A549 (cell line): ENCODE measurements around the gene SIRPA. TPM values are rescaled to one million over a fixed set of nuclear protein-coding genes. Genes with fewer than 3 reads are reported as not detected.

Source experiments
- ATAC-seq, 2 experiments: fragments of 200-7000 bp in 1 of 2; fragments of >200 bp in 1 of 2; cut with Nextera tagmentation in 1 of 2; cut with Tn5 transposase in 1 of 2; 3 replicates each; pipeline versions ENCODE4 v1.8.0 to v1.9.1; 2018 to 2020; ENCODE audit warnings: mild to moderate bottlenecking in 1 of 2, moderate library complexity in 1 of 2
- CTCF ChIA-PET: fragments of 300-600 bp; sonication (Branson Sonifier 250); formaldehyde crosslinking; extraction: SDS; loops from one replicate; lab custom pipeline; 2021; ENCODE audit warnings: antibody characterized with exemption, inconsistent platforms; lab: Yijun Ruan, JAX
- POLR2A ChIA-PET: fragments of 350-600 bp; formaldehyde crosslinking; extraction: SDS; loops from one replicate; lab custom pipeline; 2021; ENCODE audit warnings: antibody characterized with exemption, inconsistent platforms; lab: Yijun Ruan, JAX
- DNase-seq, 2 experiments: peaks; one replicate each; pipeline versions ENCODE4 v3.0.0 to v3.0.0-alpha.2; 2011 to 2016; ENCODE audit warnings: low read depth in 1 of 2, low spot score in 1 of 2
- FAIRE-seq: peaks from 2 replicates; lab custom pipeline; 2011; peaks lifted over from hg19 to GRCh38; lab: Jason Lieb, UNC
- H3K27ac ChIP-seq, 2 experiments: fragments of >200 bp; sonication (Bioruptor Twin); formaldehyde crosslinking; 3 replicates each; pipeline ENCODE4 v1.5.1; 2016 to 2017
- H3K4me1 ChIP-seq: fragments of >200 bp; sonication (Bioruptor Twin); formaldehyde crosslinking; 3 replicates; pipeline ENCODE4 v1.6.1; 2016
- H3K4me2 ChIP-seq: fragments of >200 bp; sonication (Bioruptor Twin); formaldehyde crosslinking; 3 replicates; pipeline ENCODE4 v1.6.1; 2016
- H3K4me3 ChIP-seq: fragments of >200 bp; sonication (Bioruptor Twin); formaldehyde crosslinking; 3 replicates; pipeline ENCODE4 v1.5.1; 2016
- H3K9me3 ChIP-seq: fragments of >200 bp; sonication (Bioruptor Twin); formaldehyde crosslinking; 3 replicates; pipeline ENCODE4 v1.6.1; 2016
- BHLHE40 ChIP-seq: IDR thresholded peaks from 2 replicates; pipeline ENCODE4 v1.6.1; 2012; ENCODE audit warnings: low read depth, low read length, inconsistent platforms
- CEBPB ChIP-seq, 2 experiments: fragments of >200 bp in 1 of 2; sonication (Bioruptor Twin) in 1 of 2; formaldehyde crosslinking in 1 of 2; IDR thresholded peaks; 2 replicates each; pipeline ENCODE4 v1.6.1; 2012 to 2016
- CHD2 ChIP-seq: fragments of 150-350 bp; IDR thresholded peaks from 2 replicates; pipeline ENCODE4 v1.6.1; 2014; ENCODE audit warnings: low read length; ENCODE audit not compliant: partially characterized antibody
- ESRRA ChIP-seq: fragments of 150-350 bp; IDR thresholded peaks from 2 replicates; pipeline ENCODE4 v1.6.1; 2014; ENCODE audit warnings: mild to moderate bottlenecking, low read length, borderline replicate concordance
- FOXS1 ChIP-seq: fragments of 250-450 bp; sonication (Bioruptor Pico); IDR thresholded peaks from 2 replicates; pipeline ENCODE4 v1.5.0; 2020; ENCODE audit warnings: mild to moderate bottlenecking, moderate library complexity
- HOXB13 ChIP-seq: fragments of 250-450 bp; sonication (Bioruptor Pico); IDR thresholded peaks from 2 replicates; pipeline ENCODE4 v1.5.0; 2020; ENCODE audit warnings: low read depth, mild to moderate bottlenecking, moderate library complexity
- JUNB ChIP-seq: fragments of >200 bp; sonication (Bioruptor Twin); formaldehyde crosslinking; IDR thresholded peaks from 2 replicates; pipeline ENCODE4 v1.6.1; 2016
- KDM1A ChIP-seq: fragments of 200-600 bp; sonication (generic); IDR thresholded peaks from 2 replicates; pipeline ENCODE4 v1.6.1; 2016; ENCODE audit warnings: low read depth, mild to moderate bottlenecking
- POLR2A ChIP-seq: IDR thresholded peaks from 2 replicates; pipeline ENCODE4 v1.6.1; 2012; ENCODE audit warnings: mild to moderate bottlenecking, low read length
- RARB ChIP-seq: fragments of 250-450 bp; sonication (Bioruptor Pico); IDR thresholded peaks from 2 replicates; pipeline ENCODE4 v1.8.0; 2021; ENCODE audit warnings: mild to moderate bottlenecking, moderate library complexity
- RCOR1 ChIP-seq: fragments of 150-350 bp; IDR thresholded peaks from 2 replicates; pipeline ENCODE4 v1.6.1; 2014; ENCODE audit warnings: antibody characterized with exemption, low read length, low read depth
- RNF2 ChIP-seq: fragments of 200-600 bp; sonication (generic); IDR thresholded peaks from 2 replicates; pipeline ENCODE4 v1.6.1; 2016; ENCODE audit warnings: low read depth, mild to moderate bottlenecking, antibody characterized with exemption, moderate library complexity, borderline replicate concordance
- TFCP2L1 ChIP-seq: fragments of 250-450 bp; sonication (Bioruptor Pico); IDR thresholded peaks from 2 replicates; pipeline ENCODE4 v1.5.0; 2021; ENCODE audit warnings: mild to moderate bottlenecking
- TP53 ChIP-seq: fragments of 250-450 bp; sonication (Bioruptor Pico); IDR thresholded peaks from 2 replicates; pipeline ENCODE4 v1.5.0; 2021; ENCODE audit warnings: mild to moderate bottlenecking, moderate library complexity
- ZFP36 ChIP-seq: fragments of 450-650 bp; IDR thresholded peaks from 2 replicates; pipeline ENCODE4 v1.6.1; 2014; ENCODE audit warnings: borderline replicate concordance; ENCODE audit not compliant: partially characterized antibody
- ZNF302 ChIP-seq: fragments of 250-450 bp; sonication (Bioruptor Pico); IDR thresholded peaks from 2 replicates; pipeline ENCODE4 v1.9.0; 2021; ENCODE audit warnings: inconsistent platforms, mild to moderate bottlenecking, moderate library complexity
- WGBS: methylation state at CpG from one replicate; pipeline ENCODE4 v1.1.6; 2017; ENCODE audit errors: missing lambda C conversion rate; 5-methylcytosine and 5-hydroxymethylcytosine counted together
- polyA plus RNA-seq, 4 experiments: library from polyadenylated mRNA; depleted of rRNA in 3 of 4; stranded (reverse); fragments of >200 nt; fragmentation: RNase III in 1 of 4; extraction: RNeasy Plus Mini Kit Qiagen cat#74134 plus additional on column Dnase treatment in 1 of 4; gene quantifications; 2 replicates in 3 of 4; 3 replicates in 1 of 4; pipeline ENCODE4 v1.2.3, GENCODE V29; 2011 to 2017
- TF ChIP-seq, protein P1 (sequence below): fragments of >200 bp; sonication (Bioruptor Twin); formaldehyde crosslinking; IDR thresholded peaks from 3 replicates; pipeline ENCODE4 v1.5.1; 2016
- TF ChIP-seq, protein P2 (sequence below): fragments of 150-350 bp; IDR thresholded peaks from 2 replicates; pipeline ENCODE4 v1.6.1; 2014; ENCODE audit warnings: low read depth, mild to moderate bottlenecking, low read length

Gene SIRPA
- polyA plus RNA-seq, 2 of the 4 experiments (the other 2 are of a cell fraction), result 12.8 to 21.6 TPM

DNA sequence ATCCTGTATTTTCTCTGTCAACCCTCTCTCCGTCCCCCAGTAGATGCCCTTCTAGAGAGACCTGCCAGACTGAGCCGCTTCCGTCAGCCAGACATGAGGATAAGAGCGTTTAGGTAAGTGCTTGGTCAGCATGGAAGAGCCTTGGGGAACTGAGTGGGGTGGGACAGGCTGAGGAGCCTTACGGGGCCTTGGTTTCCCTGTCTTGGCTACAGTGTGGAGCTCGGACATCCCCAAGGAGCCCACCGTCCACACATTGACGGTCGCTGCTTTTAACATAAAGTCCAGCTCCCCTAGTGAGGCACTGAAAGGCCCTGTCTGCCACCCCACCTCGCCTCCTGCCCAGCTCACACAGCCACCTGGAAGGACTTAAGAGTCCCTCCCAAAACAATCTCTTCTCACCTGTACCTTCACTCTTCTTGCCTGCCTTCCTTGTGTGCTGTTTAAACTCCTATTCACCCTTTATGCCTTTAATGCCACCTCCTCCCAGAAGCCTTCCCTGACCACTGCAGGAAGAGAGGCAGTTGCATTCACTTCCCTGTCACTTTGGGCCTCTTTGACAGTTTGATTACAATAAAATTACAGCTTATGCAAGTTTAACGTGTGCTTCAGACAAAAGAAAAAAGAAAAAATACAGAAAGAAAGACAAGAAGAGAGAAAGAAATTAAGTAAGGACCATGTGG lies 56.4 kb downstream of the SIRPA start:
- POLR2A ChIA-PET, result no interaction called here
- ATAC-seq, result no peak
- WGBS, result 66% methylated on average over 11 of the region's 11 CpGs

DNA sequence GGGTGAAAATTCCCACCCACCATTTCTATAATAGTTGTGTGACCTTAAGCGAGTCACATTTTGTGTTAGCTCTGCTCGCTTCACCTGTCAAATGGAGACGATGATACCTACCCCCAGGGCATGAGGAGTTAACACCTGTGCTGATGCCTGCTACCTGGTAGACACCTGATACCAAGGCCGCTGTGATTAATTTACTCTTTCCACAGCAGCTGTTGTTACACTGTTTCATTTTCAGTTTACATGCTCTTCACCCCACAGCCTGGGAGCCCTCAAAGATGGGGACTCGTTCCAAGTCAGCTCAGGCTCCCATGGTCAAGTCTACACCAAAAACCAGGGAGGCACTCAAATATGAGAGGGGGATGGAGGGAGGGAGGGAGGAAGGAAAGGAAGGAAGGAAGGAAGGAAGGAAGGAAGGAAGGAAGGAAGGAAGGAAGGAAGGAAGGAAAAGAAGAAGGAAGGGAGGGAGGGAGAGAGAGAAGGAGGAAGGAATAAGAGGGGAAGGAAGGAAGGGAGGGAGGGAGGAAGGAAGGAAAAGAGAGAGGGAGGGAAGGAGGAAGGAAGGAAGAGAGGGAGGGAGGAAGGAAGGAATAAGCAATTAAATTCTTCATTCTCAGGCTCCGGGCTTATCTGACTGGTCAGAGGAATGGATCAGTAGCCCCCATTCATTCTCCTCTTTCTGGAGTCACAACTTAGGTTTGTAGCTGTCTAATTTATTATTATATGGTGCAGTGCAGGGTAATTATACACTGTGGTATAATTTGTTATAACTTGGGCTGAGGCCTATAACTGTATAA lies 57.7 kb downstream of the SIRPA start:
- POLR2A ChIA-PET, result no interaction called here

More for the DNA sequence above, 56.4 kb downstream of the SIRPA start:
- FAIRE-seq, result no peak
- no peak for DNase-seq
- Histone ChIP-seq H3K27ac (no peak overlapping the region), H3K9me3 (no peaks in the 10 kb centered on the region), H3K4me1 (no peaks in the 10 kb centered on the region), H3K4me3 (no peak overlapping the region), H3K4me2 (no peak overlapping the region)
- TF ChIP-seq FOXS1, result no peak
- peak; percentile 58 for TF ChIP-seq ZFP36
- CTCF ChIA-PET, result interaction anchor here (0.6 to 2.0 kb wide), 8 partner anchors 13 to 1059 kb away, joined by 3 to 14 read pairs (median 4); no protein-coding TSS in a partner anchor

DNA sequence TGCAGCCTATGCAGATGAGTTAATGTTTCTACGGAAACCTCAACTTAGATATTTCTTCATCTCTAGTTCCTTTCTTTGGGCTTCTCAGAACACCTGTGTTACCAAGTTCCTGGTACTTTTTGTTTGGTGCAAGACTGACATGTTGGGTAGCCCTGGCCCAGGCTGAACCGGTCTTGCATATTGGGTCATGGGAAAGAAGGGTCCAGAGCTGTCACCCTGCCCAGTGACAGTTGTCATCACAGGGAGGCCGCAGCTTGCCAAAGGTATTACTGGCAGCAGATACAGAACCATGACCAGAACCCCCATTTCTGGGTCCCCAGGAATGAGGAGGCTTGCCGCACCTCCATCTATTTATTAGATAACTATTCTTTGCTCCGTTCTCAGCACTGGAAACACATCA lies 58.4 kb downstream of the SIRPA start:
- TF ChIP-seq FOXS1, result no peak
- no peak for TF ChIP-seq POLR2A
- no peak for TF ChIP-seq ZNF302 (CRISPR knock-in tag)
- no peak for TF ChIP-seq CHD2
- TF ChIP-seq, all 56 proteins: peak for 0
- DNase-seq (no peak), FAIRE-seq (no peak), ATAC-seq (no peak)
- Histone ChIP-seq H3K9me3 (no peaks in the 10 kb centered on the region), H3K4me3 (no peak overlapping the region), H3K4me1 (no peaks in the 10 kb centered on the region), H3K27ac (no peak overlapping the region), H3K4me2 (no peak overlapping the region)
- POLR2A ChIA-PET, result no interaction called here
- 89% methylated on average over 5 of the region's 5 CpGs for WGBS
- CTCF ChIA-PET, result interaction anchor here (2.0 to 2.9 kb wide), 2 partner anchors 12 to 219 kb away, joined by 6 to 33 read pairs; no protein-coding TSS in a partner anchor

More for the DNA sequence above, 57.7 kb downstream of the SIRPA start:
- TF ChIP-seq RNF2, result no peak
- TF ChIP-seq ESRRA, result no peak
- TF ChIP-seq TP53 (CRISPR knock-in tag), result no peak
- no peak for TF ChIP-seq JUNB
- TF ChIP-seq CEBPB (IDR thresholded peaks at IDR 0.05), result no peak
- no peak for TF ChIP-seq FOXS1
- no peak for TF ChIP-seq RARB (CRISPR knock-in tag)
- no peak for TF ChIP-seq BHLHE40
- TF ChIP-seq, protein P1, sequence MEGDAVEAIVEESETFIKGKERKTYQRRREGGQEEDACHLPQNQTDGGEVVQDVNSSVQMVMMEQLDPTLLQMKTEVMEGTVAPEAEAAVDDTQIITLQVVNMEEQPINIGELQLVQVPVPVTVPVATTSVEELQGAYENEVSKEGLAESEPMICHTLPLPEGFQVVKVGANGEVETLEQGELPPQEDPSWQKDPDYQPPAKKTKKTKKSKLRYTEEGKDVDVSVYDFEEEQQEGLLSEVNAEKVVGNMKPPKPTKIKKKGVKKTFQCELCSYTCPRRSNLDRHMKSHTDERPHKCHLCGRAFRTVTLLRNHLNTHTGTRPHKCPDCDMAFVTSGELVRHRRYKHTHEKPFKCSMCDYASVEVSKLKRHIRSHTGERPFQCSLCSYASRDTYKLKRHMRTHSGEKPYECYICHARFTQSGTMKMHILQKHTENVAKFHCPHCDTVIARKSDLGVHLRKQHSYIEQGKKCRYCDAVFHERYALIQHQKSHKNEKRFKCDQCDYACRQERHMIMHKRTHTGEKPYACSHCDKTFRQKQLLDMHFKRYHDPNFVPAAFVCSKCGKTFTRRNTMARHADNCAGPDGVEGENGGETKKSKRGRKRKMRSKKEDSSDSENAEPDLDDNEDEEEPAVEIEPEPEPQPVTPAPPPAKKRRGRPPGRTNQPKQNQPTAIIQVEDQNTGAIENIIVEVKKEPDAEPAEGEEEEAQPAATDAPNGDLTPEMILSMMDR, result no peak
- TF ChIP-seq TFCP2L1, result no peak
- no peak for TF ChIP-seq RCOR1
- WGBS, result 67% methylated on average over 6 of the region's 6 CpGs
- H3K4me2 ChIP-seq, result no peak overlapping the region
- H3K4me1 ChIP-seq, result no peaks in the 10 kb centered on the region
- no peaks in the 10 kb centered on the region for H3K9me3 ChIP-seq
- H3K27ac ChIP-seq, result no peak overlapping the region
- ATAC-seq (no peak), FAIRE-seq (no peak), DNase-seq (no peak)
- no peak overlapping the region for H3K4me3 ChIP-seq
- CTCF ChIA-PET, result interaction anchor here (0.6 to 2.0 kb wide), 6 partner anchors 12 to 220 kb away, joined by 3 to 14 read pairs (median 6); no protein-coding TSS in a partner anchor

DNA sequence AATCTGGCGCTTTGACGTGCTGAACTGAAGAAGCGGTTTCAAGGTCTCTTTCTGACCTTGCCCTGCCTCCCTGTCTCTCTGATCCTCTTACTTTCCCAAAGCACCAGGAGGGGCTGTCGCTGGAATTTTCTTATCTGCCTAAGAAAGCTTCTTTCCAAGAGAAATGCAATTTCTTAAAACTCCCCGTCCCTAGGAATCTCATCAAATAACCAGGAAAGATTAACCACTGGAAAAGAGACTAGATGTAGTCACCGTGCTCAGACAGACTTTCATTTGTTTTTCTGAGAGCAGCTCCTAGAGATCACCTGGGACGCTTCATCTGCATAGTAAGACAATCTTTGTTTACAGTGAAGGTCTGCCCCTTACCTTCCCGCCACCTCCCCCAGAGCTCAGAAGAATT lies 60.0 kb downstream of the SIRPA start:
- Histone ChIP-seq H3K4me2 (no peak overlapping the region), H3K4me1 (no peaks in the 10 kb centered on the region), H3K9me3 (no peaks in the 10 kb centered on the region), H3K4me3 (no peak overlapping the region), H3K27ac (no peak overlapping the region)
- 68% methylated on average over 8 of the region's 8 CpGs for whole genome bisulfite sequencing
- FAIRE-seq (no peak), DNase-seq (no peak), ATAC-seq (no peak)
- TF ChIP-seq HOXB13 (no peak), ZNF302 (CRISPR knock-in tag) (no peak), KDM1A (no peak), TFCP2L1 (no peak)
- TF ChIP-seq, protein P2, sequence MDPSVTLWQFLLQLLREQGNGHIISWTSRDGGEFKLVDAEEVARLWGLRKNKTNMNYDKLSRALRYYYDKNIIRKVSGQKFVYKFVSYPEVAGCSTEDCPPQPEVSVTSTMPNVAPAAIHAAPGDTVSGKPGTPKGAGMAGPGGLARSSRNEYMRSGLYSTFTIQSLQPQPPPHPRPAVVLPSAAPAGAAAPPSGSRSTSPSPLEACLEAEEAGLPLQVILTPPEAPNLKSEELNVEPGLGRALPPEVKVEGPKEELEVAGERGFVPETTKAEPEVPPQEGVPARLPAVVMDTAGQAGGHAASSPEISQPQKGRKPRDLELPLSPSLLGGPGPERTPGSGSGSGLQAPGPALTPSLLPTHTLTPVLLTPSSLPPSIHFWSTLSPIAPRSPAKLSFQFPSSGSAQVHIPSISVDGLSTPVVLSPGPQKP, result no peak
- CTCF ChIA-PET, result interaction anchor here (0.8 to 2.9 kb wide), 7 partner anchors 8 to 217 kb away, joined by 3 to 33 read pairs (median 5); partner anchors contain the start of gene PDYN
- POLR2A ChIA-PET, result no interaction called here
